Mammary epithelial cell (primary cell): Measurements from ENCODE around the gene OLAH.

Source experiments
- CTCF ChIP-seq, 2 donors: IDR thresholded peaks in 1 of 2; conservative IDR thresholded peaks in 1 of 2; 2 replicates each; pipeline ENCODE4 v1.5.1; 2011 to 2012; ENCODE audit warnings: inconsistent platforms in 2 of 2, low read length in 2 of 2, mild to moderate bottlenecking in 2 of 2, control low read depth in 1 of 2, low read depth in 1 of 2; ENCODE audit not compliant: insufficient read depth in 1 of 2; ENCODE audit errors: extremely low read depth in 1 of 2
- EZH2 ChIP-seq: IDR thresholded peaks from 2 replicates; pipeline ENCODE4 v1.6.1; 2012; ENCODE audit warnings: low read length, inconsistent platforms, borderline replicate concordance

GRCh38 chr10:15072358-15072757, 28.6 kb downstream of the OLAH start:
- TF ChIP-seq CTCF (conservative IDR thresholded peaks at IDR 0.05 in 1 of 2, IDR thresholded peaks at IDR 0.05 in 1 of 2; ENCODE audit: extremely low read depth in 1 of 2, insufficient read depth in 1 of 2, low read depth in 1 of 2, low read length in 2 of 2) (no peak), EZH2 (no peak)
